HepG2 (cell line): Measurements from ENCODE around the gene KLHDC2. TPM values are rescaled to one million over a fixed set of nuclear protein-coding genes. Genes with fewer than 3 reads are reported as not detected.

ENCODE experiments used
- BRCA1 ChIP-seq: sonication (generic); formaldehyde crosslinking; IDR thresholded peaks from 2 replicates; pipeline ENCODE4 v1.4.0; 2020; ENCODE audit warnings: missing genetic modification reagents
- FOSL2 ChIP-seq: sonication (generic); formaldehyde crosslinking; IDR thresholded peaks from 2 replicates; pipeline ENCODE4 v1.4.0; 2020; ENCODE audit warnings: missing genetic modification reagents
- KLF16 ChIP-seq, 2 experiments: sonication (generic) in 1 of 2; formaldehyde crosslinking in 1 of 2; IDR thresholded peaks; 2 replicates each; pipeline versions ENCODE4 v1.6.1 to v1.8.0; 2016 to 2023; ENCODE audit warnings: missing genetic modification reagents in 2 of 2, missing compliant biosample characterization in 1 of 2
- MEF2D ChIP-seq: sonication (generic); formaldehyde crosslinking; IDR thresholded peaks from 2 replicates; pipeline ENCODE4 v1.5.1; 2020; ENCODE audit warnings: mild to moderate bottlenecking, missing genetic modification reagents
- PHB2 ChIP-seq: fragments of 450-650 bp; IDR thresholded peaks from 2 replicates; pipeline ENCODE4 v1.6.1; 2018; ENCODE audit not compliant: partially characterized antibody
- RBM39 ChIP-seq: fragments of 200-400 bp; formaldehyde crosslinking; IDR thresholded peaks from one replicate; pipeline ENCODE4 v1.6.1; 2018; ENCODE audit warnings: antibody characterized with exemption, mild to moderate bottlenecking, low read depth, low read length; ENCODE audit not compliant: poor library complexity, severe bottlenecking
- SP1 ChIP-seq, 2 experiments: fragments of 450-650 bp in 1 of 2; sonication (generic) in 1 of 2; formaldehyde crosslinking in 1 of 2; IDR thresholded peaks; 2 replicates each; pipeline versions ENCODE4 v1.4.0 to v1.6.1; 2016 to 2020; ENCODE audit warnings: missing genetic modification reagents in 1 of 2
- ZNF615 ChIP-seq: sonication (generic); formaldehyde crosslinking; IDR thresholded peaks from 2 replicates; pipeline ENCODE4 v1.5.0; 2020; ENCODE audit warnings: mild to moderate bottlenecking, missing genetic modification reagents, borderline replicate concordance
- ZNF619 ChIP-seq: sonication (generic); formaldehyde crosslinking; IDR thresholded peaks from 2 replicates; pipeline ENCODE4 v1.4.0; 2020; ENCODE audit warnings: mild to moderate bottlenecking, missing genetic modification reagents
- ZNF644 ChIP-seq: IDR thresholded peaks from 2 replicates; pipeline ENCODE4 v1.6.1; 2016; ENCODE audit warnings: low read depth
- ZNF704 ChIP-seq: sonication (generic); formaldehyde crosslinking; IDR thresholded peaks from 2 replicates; pipeline ENCODE4 v1.8.1; 2023; ENCODE audit warnings: mild to moderate bottlenecking, inconsistent platforms, moderate library complexity, missing genetic modification reagents, borderline replicate concordance
- ZSCAN21 ChIP-seq: sonication (generic); formaldehyde crosslinking; IDR thresholded peaks from 2 replicates; pipeline ENCODE4 v1.8.0; 2022; ENCODE audit warnings: mild to moderate bottlenecking, missing genetic modification reagents, moderate library complexity, borderline replicate concordance
- polyA plus RNA-seq, 8 experiments: library from polyadenylated mRNA; depleted of rRNA in 3 of 8; stranded (reverse) in 7 of 8; unstranded in 1 of 8; fragments of >200 nt; fragmentation: Illumina TruSeq in 4 of 8; extraction: Trizol in 4 of 8; gene quantifications; 2 replicates each; pipeline versions ENCODE4 v1.2.1 to v1.2.3, GENCODE V29; 2011 to 2016; ENCODE audit warnings: low read depth in 4 of 8, missing spikeins in 1 of 8, mixed read lengths in 1 of 8; ENCODE audit not compliant: insufficient read depth in 1 of 8
- total RNA-seq, 5 experiments: library from RNA; depleted of rRNA; stranded (reverse); fragments of >200 nt; fragmentation: Illumina TruSeq; extraction: Trizol; gene quantifications; 2 replicates each; pipeline ENCODE4 v1.2.3, GENCODE V29; 2016; ENCODE audit warnings: low read depth in 1 of 5
- TF ChIP-seq, protein P1 (sequence below): sonication (generic); formaldehyde crosslinking; IDR thresholded peaks from 2 replicates; pipeline ENCODE4 v1.4.0; 2020; ENCODE audit warnings: mild to moderate bottlenecking, missing genetic modification reagents
- TF ChIP-seq, protein P2 (sequence below): sonication (generic); formaldehyde crosslinking; IDR thresholded peaks from 2 replicates; pipeline ENCODE4 v1.8.0; 2022; ENCODE audit warnings: mild to moderate bottlenecking, missing genetic modification reagents, borderline replicate concordance
- TF ChIP-seq, protein P3 (sequence below): fragments of 450-650 bp; IDR thresholded peaks from 2 replicates; pipeline ENCODE4 v1.6.1; 2016
- TF ChIP-seq, protein P4 (sequence below): sonication (generic); formaldehyde crosslinking; IDR thresholded peaks from 2 replicates; pipeline ENCODE4 v1.4.0; 2020; ENCODE audit warnings: mild to moderate bottlenecking, missing genetic modification reagents

The KLHDC2 gene
- total and polyA plus RNA-seq, 2 of the 13 experiments (the other 11 are each of a cell fraction or from before 2014, with no cell fraction given), result 95.5 to 170 TPM

DNA sequence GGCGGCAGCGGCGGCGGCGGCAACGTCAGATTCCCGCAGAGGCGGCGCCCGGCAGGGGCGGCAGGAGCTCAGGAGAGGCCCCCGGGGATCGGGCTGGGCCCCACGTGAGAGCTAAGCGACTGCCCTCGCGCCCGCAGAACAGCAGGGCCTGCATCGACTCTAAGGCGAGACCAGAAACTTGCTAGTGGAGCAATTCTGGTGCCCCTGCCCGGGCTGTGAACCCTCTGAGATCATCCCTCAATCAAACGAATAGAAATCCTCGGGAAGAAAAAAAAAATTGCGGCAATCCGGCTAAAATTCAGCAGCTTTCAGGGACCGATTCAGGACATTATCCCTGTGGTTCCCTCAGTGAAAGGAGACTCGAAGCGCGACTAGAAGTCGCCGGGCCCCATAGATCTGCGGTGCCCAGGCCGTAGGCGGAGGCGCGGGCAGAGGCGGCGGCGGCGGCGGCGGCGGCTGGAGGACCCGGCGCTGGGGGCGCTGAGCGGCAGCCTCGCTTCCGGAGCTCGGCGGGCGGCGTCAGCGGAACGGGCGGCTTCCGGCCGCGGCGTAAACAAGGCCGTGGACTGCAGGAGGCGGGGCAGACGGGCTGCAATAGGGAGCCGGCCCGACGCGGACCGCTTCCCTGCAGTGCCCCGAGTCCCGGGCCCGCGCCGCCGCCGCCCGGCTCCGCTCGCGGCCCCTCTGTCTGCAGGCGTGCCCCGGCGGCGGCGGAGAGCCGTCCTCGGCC, at the start of gene KLHDC2 (continued):
- TF ChIP-seq, protein P1, sequence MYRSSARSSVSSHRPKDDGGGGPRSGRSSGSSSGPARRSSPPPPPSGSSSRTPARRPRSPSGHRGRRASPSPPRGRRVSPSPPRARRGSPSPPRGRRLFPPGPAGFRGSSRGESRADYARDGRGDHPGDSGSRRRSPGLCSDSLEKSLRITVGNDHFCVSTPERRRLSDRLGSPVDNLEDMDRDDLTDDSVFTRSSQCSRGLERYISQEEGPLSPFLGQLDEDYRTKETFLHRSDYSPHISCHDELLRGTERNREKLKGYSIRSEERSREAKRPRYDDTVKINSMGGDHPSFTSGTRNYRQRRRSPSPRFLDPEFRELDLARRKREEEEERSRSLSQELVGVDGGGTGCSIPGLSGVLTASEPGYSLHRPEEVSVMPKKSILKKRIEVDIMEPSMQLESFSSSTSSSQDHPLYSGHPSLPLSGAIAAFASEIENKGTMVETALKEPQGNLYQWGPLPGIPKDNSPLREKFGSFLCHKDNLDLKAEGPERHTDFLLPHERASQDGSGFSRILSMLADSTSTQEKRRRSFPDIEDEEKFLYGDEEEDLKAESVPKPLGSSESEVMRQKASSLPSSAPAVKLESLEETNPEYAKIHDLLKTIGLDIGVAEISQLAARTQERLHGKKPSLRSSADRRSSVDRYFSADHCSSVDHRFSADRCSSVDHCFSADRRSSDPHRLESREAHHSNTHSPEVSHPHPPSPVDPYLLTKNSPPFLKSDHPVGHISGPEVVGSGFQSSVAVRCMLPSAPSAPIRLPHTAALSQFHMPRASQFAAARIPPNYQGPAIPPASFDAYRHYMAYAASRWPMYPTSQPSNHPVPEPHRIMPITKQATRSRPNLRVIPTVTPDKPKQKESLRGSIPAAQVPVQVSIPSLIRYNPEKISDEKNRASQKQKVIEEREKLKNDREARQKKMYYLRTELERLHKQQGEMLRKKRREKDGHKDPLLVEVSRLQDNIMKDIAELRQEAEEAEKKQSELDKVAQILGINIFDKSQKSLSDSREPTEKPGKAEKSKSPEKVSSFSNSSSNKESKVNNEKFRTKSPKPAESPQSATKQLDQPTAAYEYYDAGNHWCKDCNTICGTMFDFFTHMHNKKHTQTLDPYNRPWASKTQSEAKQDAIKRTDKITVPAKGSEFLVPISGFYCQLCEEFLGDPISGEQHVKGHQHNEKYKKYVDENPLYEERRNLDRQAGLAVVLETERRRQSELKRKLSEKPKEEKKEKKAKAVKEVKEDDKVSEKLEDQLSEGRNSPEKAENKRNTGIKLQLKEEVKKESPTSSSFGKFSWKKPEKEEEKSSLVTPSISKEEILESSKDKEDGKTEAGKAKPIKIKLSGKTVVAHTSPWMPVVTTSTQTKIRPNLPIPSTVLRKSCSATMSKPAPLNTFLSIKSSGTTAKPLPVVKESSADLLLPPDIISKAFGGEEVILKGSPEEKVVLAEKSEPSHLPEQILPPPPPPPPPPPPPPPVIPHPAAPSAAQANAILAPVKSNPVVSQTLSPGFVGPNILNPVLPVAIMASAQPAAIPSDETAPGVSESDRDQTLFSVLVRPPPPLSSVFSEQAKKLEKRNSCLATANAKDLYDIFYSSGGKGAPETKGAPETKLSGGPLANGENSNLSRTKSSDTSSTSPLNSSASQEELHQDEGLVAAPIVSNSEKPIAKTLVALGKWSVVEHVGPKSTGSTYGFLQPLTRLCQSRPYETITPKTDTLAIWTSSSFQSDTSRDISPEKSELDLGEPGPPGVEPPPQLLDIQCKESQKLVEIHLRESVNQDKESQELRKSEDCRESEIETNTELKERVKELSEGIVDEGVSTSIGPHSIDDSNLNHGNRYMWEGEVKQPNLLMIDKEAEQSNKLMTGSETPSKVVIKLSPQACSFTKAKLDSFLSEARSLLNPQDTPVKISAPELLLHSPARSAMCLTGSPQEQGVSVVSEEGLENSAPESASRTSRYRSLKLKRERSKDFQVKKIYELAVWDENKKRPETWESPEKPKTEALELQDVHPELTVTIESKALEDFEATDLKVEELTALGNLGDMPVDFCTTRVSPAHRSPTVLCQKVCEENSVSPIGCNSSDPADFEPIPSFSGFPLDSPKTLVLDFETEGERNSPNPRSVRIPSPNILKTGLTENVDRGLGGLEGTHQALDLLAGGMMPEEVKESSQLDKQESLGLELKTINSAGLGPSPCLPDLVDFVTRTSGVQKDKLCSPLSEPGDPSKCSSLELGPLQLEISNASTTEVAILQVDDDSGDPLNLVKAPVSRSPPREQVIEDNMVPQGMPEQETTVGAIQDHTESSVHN, result no peak
- TF ChIP-seq, protein P2, sequence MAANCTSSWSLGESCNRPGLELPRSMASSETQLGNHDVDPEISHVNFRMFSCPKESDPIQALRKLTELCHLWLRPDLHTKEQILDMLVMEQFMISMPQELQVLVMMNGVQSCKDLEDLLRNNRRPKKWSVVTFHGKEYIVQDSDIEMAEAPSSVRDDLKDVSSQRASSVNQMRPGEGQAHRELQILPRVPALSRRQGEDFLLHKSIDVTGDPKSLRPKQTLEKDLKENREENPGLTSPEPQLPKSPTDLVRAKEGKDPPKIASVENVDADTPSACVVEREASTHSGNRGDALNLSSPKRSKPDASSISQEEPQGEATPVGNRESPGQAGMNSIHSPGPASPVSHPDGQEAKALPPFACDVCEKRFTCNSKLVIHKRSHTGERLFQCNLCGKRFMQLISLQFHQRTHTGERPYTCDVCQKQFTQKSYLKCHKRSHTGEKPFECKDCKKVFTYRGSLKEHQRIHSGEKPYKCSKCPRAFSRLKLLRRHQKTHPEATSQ, result no peak
- TF ChIP-seq SP1 (IDR thresholded peaks at IDR 0.05) (no peak), SP1 (CRISPR knock-in tag; IDR thresholded peaks at IDR 0.05) (no peak; the same call in 1 of the 2 replicates), RBM39 (peak; percentile 28), ZNF619 (CRISPR knock-in tag) (no peak), KLF16 (CRISPR knock-in tag; IDR thresholded peaks at IDR 0.05) (no peak), BRCA1 (CRISPR knock-in tag) (no peak), ZSCAN21 (CRISPR knock-in tag) (no peak), ZNF615 (CRISPR knock-in tag) (no peak), FOSL2 (CRISPR knock-in tag) (peak; percentile 30; the same call in 1 of the 2 replicates), ZNF644 (CRISPR knock-in tag) (no peak), ZNF704 (CRISPR knock-in tag) (no peak), MEF2D (no peak), PHB2 (no peak)
- TF ChIP-seq, protein P3, sequence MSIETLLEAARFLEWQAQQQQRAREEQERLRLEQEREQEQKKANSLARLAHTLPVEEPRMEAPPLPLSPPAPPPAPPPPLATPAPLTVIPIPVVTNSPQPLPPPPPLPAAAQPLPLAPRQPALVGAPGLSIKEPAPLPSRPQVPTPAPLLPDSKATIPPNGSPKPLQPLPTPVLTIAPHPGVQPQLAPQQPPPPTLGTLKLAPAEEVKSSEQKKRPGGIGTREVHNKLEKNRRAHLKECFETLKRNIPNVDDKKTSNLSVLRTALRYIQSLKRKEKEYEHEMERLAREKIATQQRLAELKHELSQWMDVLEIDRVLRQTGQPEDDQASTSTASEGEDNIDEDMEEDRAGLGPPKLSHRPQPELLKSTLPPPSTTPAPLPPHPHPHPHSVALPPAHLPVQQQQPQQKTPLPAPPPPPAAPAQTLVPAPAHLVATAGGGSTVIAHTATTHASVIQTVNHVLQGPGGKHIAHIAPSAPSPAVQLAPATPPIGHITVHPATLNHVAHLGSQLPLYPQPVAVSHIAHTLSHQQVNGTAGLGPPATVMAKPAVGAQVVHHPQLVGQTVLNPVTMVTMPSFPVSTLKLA, result no peak
- TF ChIP-seq, protein P4, sequence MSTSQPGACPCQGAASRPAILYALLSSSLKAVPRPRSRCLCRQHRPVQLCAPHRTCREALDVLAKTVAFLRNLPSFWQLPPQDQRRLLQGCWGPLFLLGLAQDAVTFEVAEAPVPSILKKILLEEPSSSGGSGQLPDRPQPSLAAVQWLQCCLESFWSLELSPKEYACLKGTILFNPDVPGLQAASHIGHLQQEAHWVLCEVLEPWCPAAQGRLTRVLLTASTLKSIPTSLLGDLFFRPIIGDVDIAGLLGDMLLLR, result no peak
